HCEC 1CT (cell line): ENCODE data around the gene ZNF107.
"Not testable (repeated sequence)": the region's sequence is repeated elsewhere in the genome, so short reads cannot be mapped to it uniquely, and the experiment has no call there.

ENCODE experiments used
- DNase-seq: peaks from one replicate; pipeline ENCODE4 v3.0.0-alpha.2; 2017

The ZNF107 gene

DNA sequence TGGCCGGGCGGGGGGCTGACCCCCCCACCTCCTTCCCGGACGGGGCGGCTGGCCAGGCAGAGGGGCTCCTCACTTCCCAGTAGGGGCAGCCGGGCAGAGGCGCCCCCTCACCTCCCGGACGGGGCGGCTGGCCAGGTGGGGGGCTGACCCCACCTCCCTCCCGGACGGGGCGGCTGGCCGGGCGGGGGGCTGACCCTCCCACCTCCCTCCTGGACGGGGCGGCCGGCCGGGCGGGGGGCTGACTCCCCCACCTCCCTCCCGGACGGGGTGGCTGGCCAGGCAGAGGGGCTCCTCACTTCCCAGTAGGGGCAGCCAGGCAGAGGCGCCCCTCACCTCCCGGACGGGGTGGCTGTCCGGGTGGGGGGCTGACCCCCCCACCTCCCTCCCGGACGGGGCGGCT lies 72.5 kb downstream of the ZNF107 start:
- not testable (repeated sequence) for DNase-seq

DNA sequence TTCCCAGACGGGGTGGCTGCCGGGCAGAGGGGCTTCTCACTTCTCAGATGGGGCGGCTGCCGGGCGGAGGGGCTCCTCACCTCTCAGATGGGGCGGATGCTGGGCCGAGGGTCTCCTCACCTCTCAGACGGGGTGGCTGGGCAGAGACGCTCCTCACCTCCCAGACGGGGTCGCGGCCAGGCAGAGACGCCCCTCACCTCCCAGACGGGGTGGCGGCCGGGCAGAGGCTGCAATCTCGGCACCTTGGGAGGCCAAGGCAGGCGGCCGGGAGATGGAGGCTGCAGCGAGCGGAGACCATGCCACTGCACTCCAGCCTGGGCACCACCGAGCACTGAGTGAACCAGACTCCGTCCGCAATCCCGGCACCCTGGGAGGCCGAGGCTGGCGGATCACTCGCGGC lies 73.0 kb downstream of the ZNF107 start:
- not testable (repeated sequence) for DNase-seq

DNA sequence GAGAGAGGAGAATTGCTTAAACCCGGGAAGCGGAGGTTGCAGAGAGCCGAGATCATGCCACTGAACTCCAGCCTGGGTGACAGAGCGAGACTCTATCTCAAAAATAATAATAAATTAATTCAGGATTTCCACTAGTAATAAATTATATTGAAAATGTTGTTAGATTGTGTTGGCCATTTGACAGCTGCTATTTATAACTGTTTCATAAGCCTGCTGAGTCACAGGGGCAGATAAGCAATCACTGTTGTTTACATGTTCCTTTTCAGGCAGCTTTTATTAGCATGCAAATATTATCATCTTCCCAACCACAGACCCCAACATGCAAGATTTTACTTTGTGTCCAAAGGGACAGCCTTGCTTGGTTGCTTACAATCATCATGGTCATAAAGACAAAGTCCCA lies 78.7 kb downstream of the ZNF107 start:
- no peak for DNase-seq

DNA sequence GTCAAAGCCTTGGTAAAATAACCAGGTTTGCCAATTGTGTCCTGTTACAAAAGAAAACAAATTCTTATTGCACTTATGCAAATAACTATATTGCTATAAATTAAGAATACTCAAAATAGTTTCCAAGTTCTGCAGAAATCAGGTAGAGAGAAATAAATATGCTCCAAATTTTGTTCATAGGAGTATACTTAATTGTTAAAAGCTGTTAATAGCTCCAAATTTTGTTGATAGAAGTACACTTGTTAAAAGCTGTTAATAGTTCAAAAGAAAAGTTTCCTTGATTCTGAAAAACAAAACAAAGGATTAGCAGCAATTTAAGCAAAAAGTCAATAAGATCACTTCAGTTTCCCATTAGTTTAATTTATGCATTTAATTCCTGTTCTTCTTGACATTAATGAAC lies 81.9 kb downstream of the ZNF107 start:
- DNase-seq: no peak

DNA sequence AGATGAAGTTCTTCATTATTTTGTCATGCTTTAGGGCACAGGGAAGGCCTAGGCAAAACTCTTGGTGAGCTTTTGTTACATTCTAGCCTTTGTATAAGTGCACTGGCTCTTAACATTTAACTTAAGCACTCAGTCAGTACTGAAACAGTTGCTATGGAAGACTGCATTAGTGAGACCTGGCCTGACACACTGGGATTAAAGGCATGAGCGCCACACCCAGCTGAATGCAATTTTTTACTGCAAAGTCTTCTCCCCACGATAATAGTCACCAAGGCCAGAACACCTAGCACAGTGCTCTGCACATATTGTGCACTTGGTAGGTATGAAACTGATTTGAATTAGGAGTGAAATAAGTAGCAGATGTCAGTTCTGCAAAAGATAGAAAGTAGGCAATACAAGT lies 87.1 kb downstream of the ZNF107 start:
- no peak for DNase-seq

DNA sequence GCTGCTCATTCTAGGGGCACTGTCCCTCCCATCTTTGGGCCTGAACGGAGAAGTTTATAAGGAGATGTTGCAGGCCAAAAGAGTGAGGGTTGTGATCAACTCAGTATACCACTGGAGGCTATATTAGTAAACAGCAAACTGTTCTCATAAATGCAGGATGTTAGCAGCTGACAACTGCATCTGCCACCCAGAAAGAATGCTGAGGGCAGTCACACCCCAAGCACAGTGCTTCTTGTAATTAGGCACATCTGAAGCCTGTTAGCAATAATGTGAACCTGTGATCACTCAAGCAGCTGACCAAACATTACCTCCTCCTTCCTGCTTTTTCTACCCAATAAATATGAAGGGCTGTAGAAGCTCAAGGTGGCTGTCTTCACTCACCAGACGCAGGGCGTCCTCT lies 89.9 kb downstream of the ZNF107 start:
- DNase-seq: no peak

DNA sequence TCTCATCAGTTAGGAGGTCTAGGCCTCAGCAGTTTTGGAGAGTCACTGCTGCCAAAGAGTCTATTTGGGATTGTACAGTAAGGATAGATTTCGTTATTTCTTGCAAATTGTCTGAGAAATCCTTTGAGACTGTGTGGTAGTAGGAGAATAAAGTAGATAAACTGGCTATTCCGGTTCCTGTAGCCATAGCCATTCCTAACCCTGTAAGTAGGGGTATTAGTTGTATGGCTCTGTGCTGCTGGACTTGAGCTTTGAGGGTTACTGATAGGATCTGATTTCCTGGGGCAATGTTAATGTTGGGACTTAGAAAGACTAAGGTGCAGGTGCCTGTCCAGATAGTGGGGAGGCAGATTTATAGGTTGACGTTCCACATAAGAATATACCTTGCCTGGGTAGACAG lies 92.2 kb downstream of the ZNF107 start:
- DNase-seq: no peak
